ENCODE results near the gene SAE1. TPM values are rescaled to one million over a fixed set of nuclear protein-coding genes. Genes with fewer than 3 reads are reported as not detected.

SAE1 gene
- total RNA-seq, 1 experiment from 2014 or later = 179 TPM

DNA sequence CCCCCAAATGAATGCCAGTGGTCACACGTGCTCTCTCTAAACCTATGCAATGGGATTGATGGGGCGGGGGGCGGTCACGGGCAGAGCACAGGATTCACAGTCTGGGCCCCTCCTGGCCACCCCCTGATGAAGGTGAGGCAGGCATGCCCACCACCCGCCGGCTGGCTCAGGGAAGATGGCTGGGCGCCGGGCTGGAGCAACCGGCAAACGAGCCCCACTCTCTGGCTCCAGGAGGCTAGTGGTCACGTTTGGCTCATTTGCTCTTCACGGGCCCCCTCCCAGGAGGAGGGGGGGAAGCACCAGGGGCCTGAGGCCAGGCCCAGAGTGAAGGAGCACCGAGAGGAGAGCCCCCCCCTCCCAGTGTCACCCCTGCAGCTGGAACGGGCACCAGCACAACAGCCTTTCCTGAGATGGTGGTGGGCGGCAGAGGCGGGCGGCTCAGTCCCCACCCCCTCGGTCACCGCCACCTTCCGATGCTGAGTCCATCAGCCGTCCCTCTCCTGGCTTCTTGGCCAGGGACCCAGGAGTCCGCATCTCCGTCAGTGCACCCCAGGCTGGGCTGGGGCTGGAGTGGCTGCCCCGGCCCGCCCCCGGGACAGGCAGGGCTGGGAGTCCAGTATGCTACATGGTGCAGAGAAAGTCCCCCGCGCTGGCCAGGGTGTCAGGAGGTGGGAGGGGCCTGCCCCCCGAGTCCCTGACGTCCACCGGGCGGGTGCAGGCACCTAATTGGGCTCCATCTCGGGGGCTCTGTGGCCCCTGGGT is 90.6 kb downstream of the SAE1 start:
- DNase-seq (ENCODE audit: low spot score) = no peak

DNA sequence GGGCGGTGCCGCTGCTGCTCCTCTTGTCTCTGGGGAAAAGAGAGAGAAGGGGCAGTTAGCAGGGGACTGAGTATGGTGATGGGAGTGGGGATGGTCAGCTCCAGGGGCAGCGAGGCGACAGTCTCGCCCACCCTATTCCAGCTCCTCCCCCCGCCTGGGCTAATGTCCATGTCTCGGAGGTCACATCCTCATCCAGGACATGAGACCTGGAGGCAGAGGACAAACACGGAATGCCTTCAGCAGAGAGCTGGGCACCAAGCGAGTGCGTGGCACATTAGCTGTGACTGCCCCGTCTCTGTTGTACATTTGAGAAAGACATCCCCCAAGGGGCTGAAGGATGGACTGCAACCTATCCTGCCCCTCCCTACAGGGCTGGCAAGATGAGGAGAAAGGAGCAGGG is 91.3 kb downstream of the SAE1 start:
- DNase-seq (ENCODE audit: low spot score) = no peak

DNA sequence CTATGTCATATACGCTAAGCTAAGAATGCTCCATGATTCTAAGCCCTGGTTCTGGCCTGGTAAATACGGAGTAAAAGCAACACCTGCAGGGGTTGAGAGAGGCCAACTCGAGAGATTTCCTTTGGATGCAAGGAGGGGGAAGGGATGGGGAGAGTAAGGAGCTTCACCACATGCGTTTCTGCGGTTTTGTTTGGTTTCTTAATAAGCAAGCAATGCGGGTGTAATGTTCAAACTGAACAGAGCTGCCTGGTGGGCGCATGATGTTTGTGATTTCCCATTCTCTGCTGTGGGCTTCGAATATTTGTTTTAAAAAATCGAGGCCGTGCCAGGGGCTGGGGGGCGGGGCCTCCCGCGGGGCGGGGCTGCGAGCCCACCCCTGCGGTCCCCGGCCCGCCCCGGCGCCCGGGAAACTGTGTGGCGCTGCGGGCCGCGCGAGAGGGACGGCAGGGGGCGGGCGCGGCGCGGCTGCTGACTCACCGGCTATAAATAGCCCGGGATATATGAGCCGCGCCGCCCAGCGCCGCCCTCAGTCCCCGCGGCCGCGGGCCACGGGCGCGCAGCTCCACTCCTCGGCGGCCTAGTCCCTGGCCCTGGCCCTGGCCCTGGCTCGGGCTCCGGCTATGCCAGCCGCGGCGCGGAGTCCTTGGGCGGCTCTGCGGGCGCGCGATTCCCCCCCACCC is 95.3 kb downstream of the SAE1 start:
- peak; percentile 57 for DNase-seq (ENCODE audit: low spot score)

DNA sequence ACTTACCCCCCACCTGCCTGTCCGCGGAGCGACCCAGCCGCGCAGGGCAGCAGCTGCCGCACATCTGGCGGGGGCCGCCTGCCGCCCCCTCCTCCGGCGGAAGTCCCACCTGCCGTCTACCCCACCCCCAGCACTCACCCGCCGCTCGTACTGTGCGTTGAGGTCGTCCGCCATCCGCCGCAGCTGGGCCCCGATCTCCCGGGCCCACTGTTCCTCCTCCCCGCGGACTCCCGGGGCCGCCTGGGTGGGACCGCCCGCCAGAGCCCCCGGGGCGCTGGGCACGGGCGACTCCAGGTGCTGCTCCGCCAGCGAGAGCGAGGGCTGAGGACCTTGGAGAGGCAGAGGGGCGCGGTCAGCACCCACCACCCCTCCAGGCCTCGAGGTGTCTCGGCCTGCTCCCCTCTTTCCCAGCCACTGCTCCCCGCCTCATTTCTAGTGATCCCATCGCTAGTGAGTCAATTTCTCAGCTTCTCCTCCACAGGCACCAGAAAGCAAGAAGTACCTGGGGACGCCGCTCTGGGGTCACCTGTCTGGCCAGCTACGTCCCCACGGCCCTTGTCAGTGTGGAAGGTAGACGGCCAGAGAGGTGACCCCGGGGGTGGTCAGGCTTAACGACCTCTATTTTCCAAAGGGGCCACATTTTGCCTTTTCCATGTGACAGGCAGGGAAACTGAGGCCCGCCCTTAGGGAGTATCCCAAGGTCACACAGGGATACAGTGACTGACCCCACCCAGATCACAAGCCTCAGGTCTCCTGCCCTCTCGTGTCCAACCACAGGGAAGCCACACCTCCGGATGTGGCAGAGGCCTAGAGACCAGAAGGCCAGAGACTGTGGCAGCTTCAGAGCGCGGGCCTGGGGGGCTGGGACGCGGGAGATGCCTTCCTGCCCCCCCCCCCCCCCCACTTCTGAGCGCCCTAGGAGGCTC is 96.1 kb downstream of the SAE1 start:
- DNase-seq (ENCODE audit: low spot score) = peak; percentile 86

DNA sequence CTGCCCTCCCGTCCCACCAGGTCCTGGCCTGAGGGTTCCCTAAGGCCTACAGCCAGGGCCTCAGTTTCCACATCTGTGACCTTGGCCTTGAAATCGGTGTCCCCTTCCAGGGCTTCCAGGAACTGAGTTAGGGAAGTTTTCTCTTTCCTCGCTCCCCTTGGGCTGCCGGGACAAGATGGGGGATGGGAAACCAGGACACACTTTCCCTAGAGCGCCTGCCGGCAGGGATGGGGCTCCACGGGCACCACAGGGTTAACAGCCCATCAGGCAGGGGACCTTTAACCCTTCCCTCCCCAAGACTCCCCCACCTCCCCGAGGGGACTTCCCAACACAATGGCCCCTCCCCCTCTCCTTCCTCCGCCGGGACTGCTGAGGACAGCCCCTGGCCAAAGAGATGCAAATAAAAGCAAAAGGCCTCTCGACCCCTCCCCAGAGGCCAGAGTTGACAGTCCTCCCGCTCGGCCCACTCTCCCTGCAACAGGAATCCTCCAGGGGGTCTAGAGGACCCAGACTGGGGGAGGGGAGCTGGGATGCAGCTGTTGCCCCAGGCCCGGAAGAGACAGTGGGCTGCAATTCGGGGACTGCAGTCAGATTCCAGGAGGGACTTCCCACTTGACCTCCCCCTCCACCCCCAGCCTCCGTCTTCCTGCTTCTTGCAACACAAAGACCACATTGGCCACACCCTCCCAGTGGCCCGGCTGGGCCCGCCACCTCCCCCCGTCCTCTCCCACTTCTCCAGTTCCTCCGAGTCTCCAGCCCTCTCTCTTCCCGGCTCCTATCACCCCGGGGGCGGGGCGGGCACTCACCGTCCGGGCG is 96.9 kb downstream of the SAE1 start:
- peak; percentile 88 for DNase-seq (ENCODE audit: low spot score)

DNA sequence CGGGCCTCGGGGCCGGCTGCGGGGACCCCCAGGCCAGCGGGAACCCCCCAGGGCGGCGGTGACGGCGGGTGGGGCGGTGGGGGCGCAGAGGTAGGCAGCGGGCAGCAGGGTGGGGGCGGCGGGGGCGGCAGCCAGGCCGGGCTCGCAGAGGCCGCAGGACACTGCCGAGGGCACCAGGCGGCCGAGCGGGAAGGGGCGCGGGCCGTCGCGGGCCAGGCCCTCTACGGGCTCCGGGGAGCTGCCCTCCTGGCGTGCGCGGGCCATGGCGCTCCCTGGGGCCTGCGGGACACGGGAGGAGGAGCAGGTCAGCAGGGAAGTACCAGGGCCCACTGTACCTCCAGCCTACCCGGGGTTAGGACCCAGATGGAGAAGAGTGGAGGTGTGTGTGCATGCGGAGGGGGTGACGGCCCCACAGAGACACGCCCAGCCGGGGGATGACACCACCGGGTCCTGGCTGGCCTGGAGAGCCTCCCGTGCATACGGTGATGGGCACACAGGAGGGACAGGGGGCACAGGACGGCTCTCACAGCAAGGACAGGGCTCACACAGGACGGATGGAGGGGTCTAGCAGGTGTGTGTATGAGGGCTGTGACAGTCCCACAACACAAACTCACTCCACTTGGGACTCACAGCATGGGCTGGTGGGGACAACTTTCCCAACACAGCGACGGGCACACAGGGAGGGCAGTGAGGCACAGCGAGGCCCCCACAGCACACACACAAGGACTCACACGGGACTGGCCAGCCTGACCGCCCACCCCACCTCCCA is 97.7 kb downstream of the SAE1 start:
- peak; percentile 31 for DNase-seq (ENCODE audit: low spot score)

DNA sequence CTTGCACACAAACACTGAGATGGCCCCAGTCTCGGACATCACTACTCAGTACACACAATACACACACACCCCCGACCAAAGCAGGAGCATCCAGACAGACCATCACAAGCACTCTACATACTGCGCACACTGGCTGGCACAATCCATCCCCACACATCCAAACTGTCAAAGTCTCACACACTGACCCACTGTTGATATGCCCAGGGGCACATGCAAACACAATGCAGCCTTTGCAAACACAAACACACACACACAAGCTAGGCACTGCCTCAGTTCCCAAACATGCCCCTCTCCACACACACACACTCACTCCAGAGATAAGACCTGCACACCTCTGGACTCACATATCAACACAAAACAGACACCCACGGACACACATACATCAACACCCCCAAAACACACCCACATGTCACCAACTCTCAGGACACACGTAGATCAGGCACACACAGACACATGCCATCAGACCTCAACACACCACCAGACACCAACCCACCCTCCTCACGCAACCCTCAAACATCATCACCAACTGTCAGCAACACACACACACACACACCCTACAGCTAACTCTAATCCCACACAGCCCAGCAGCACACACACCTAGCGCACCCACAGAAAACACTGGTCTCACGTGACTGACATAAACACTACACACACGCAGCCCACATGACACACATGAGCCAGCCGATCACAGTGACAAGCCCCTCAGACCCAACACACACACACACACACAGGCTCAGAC is 98.5 kb downstream of the SAE1 start:
- DNase-seq (ENCODE audit: low spot score) = no peak

DNA sequence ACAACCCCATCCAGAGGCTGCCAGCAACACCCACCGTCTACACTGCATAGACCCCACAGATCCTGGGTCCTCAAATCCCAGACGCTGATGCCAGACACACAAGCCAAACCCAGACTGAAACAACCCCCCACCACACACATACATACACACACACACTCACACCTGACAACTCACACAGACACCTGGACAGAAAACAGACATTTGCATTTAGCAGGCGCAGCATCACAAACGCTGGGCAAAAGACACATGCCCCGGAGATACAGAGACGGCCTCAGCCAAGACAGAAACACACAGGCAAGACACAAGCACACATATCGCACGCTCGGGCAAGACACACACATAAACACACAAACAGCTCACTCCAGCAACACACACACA is 99.0 kb downstream of the SAE1 start:
- DNase-seq (ENCODE audit: low spot score) = no peak

DNA sequence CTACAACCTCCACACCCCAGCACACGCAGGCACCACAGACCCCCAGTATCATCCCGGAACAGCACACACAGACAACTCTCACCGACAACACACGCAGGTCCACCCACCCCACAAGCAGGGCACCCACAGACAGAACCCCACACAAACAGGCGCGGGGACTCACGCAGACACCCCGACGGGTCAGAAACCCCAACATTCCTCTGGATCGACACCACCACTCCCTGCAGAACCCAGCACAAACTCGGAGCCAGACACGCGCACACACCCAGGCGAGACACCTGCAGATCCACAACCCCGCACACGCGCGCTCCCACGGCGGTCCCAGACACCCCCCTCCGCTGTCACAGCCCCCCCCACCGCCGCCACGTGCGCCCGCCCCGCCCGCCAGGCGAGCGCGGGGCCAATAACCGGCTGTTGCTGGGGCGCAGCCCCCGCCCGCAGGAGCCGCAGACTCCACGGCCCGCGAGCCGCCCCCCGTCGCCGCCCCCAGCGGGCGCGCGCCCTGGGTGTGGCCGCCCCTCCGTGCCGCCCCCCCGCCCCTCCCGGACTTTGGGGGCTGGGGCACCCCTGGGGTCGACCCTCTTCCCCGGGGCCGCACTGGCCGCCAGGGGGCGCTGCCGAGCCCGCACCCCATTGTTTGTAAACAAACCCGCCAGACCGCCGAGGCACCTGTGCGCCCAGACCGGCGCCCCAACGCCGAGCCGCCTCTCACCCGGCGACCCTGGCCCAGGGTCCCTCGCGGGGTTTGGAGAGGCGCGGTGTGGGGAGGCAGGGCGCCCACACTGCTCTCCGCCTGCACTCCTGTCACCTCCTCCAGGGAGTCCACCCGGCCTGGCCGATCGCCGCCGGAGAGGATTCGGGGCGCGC is 99.7 kb downstream of the SAE1 start:
- no peak for DNase-seq (ENCODE audit: low spot score)

DNA sequence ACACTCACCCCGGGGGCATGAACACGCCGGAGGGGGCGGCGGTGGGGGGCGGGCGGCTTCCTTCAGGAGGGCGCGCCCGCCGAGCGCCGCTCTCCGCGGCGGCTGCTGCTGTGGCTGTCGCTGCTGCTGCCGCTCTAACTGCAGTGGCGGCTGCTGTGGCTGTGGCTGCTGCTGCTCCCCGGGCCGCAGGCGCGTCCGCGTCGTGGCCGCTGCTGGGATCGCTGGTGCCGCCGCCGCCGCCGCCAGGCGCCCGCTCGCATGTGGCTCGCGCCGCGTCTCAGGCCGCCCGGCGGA is 100.2 kb downstream of the SAE1 start, which contains the start of gene BBC3:
TSS of gene BBC3 (minus strand) at position 279 of the 294 bp plus-strand sequence. CDS start 2,768 bp downstream, outside the sequence.
- no peak for DNase-seq (ENCODE audit: low spot score)

DNA sequence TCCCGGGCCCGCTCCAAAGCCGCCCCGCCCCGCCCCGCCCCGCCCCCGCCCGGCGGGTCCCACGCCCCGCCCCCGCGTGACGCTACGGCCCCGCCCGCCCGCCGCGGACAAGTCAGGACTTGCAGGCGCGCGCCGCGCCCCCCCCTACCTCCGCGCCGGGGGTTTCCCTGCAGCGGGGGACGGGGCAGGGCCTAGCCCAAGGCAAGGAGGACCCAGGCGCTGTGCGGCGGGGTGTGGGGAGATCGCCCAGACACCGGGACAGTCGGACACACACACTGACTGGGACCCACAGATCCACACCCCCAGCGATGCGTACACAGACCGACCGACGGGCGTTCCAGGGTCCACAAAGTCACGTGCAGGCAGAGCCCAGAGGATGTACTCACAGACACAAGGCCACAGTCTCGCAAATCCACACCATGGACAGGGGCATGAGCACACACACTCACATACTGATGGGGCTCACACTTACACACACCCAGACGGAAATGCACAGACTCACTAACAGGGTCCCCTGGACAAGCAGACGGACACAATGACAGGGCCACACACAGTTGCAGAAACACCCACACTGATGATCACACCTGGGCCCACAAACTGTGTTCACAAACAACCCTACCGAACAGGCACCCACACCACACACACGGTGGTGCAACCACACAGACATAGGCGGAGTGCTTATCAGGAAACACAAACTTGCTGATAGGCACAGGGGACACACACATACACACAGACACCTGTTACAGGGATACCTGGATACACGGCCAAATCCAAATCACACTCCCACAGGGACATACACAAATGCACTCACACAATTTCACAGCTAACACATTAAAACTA is 100.8 kb downstream of the SAE1 start:
- peak; percentile 39 for DNase-seq (ENCODE audit: low spot score)

DNA sequence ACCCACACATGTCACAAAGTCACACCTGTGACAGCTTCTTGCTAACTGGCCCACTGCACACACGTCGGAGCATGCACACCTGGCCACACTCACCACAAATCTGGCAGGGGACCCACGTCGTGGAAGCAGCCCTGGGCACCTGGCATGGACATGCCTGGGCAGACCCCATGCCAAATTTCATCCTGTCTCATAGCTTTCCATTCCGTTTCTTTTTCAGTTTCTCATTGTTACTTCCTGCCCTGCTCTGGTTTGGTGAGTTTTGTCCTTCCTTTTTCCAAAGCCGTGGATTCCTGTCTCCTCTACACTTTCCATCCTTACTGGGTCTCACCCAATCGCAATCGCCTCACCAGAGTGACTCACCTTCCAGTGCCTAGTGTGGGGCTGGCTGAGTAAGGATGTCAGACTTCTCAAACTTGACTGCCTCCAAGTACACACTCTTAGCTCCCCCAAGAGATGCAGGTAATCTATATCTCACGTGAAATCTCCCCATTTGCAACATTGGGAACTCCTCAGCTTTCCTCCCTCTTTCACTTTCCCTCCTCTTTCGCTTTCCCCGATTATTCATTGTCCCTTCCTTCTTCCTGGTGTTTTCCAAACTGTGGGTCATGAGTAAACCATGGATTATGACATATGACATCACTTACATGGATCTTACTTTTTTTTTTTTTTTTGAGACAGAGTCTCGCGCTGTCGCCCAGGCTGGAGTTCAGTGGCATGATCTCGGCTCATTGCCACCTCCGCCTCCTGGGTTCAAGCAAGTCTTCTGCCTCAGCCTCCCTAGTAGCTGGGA is 102.0 kb downstream of the SAE1 start:
- DNase-seq (ENCODE audit: low spot score) = peak; percentile 58

DNA sequence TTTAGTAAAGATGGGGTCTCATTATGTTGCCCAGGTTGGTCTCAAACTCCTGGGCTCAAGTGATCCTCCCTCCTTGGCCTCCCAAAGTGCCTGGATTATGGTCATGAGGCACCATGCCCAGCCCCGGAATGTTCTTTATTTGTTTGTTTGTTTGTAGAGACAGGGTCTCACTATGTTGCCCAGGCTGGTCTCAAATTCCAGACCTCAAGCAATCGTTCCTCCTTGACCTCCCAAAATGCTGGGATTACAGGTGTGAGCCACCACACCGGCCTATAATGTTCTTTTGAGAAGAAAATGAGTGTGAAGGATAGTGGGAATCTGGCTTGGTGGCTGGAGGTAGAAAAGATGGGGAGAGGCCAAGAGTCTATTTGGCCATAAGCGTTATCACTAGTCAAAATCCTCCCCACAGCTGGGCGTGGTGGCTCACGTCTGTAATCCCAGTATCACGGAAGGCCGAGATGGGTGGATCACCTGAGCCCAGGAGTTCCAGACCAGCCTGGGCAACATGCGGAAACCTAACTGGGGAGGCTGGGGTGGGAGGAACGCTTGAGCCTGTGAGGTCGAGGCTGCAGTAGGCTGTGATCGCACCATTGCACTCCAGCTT is 105.5 kb downstream of the SAE1 start:
- DNase-seq (ENCODE audit: low spot score) = no peak

DNA sequence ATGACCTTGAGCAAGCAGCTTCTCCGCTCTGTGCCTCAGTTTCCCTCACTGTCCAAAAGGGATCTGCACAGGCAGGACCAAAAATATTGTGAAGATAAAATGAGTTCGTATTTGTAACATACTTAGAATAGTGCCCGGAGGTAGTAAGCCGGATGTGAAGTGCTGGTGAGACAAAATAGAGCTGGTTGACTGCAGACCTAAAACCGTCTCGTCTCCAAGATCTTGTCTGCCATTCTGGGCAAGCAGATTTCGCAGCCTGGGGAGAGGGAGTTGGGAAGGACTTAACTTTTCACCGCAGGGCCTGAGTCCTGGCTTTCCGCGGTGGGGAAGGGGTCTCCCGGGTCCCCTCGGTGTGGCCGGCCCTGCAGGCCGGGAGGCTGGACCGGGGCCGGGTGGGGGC is 108.5 kb downstream of the SAE1 start:
- DNase-seq (ENCODE audit: low spot score) = no peak

DNA sequence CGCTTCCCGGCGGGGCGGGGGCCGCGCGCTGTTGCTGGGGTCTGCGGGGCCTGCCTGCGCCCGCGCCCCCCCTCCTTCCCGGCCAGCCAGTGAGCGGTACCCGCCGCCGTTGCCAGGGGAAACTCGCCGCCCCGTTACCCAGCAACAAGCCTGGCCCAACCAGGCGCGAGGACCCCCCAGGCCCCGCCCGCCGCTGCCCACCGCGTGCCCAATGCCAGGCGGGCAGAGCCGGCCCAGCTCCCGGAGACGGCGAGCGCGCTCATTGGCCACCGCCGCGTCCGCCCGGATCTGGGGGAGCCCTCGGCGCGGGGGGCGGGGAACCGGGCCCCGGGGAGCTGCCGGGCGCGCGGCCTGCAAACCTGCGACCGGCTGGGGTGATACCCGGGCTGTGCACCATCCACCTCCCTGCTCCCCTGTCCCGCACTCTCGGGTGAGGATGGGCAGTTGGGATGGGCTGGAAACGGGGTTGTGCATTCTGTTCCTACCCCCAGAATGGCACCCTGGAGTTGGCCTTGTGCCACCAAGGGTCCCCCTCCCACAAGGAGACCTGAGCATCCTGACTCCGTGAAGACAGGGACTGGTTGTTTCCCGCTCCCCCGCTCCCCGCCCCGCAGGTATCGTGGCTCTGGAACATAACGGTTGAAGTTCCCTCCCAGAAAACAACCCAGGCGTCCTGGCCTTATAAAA is 109.1 kb downstream of the SAE1 start:
- no peak for DNase-seq (ENCODE audit: low spot score)

DNA sequence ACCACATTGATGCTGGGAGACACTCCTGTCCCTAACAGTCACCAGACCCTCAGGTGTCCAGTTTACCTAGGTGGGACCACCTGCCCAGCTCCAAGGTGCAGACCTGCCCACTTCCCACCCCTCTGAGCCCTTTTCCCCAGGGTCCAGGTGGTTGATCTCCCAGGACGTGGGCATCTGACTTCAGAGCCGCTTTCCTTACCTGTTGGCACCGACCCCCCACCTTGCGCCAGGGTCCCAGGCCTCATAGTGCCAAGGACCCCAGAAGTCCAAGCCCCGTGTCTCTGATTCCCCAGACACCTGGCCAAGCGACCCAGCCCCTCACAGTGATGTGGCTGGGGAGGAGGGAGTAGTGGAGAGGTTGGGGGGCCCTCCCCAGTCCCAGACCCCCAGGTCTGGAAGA is 109.9 kb downstream of the SAE1 start:
- no peak for DNase-seq (ENCODE audit: low spot score)

All from A172 (cell line).